Liver (tissue), 9 donors: Measurements from ENCODE around the gene RLIM. TPM values are rescaled to one million over a fixed set of nuclear protein-coding genes. Genes with fewer than 3 reads are reported as not detected.

ENCODE experiments used
- DNase-seq: peaks from one replicate; pipeline ENCODE4 v3.0.0-alpha.2; 2017; ENCODE audit warnings: low spot score
- H3K27ac ChIP-seq, 2 donors: one replicate each; pipeline ENCODE4 v1.7.0; 2013; ENCODE audit warnings: inconsistent platforms in 2 of 2, low read length in 2 of 2, control low read depth in 1 of 2, low read depth in 1 of 2, mild to moderate bottlenecking in 1 of 2
- H3K27me3 ChIP-seq, 4 donors: one replicate each; pipeline versions ENCODE4 v1.6.1 to v1.7.0; 2013; ENCODE audit warnings: low read length in 3 of 4, inconsistent platforms in 1 of 4, mild to moderate bottlenecking in 1 of 4, moderate library complexity in 1 of 4; ENCODE audit not compliant: control insufficient read depth in 4 of 4, insufficient read depth in 4 of 4
- H3K36me3 ChIP-seq, 4 donors: one replicate each; pipeline versions ENCODE4 v1.6.1 to v1.7.0; 2013; ENCODE audit warnings: low read length in 3 of 4, mild to moderate bottlenecking in 3 of 4, low read depth in 1 of 4, moderate library complexity in 1 of 4; ENCODE audit not compliant: control insufficient read depth in 4 of 4, insufficient read depth in 3 of 4
- H3K4me1 ChIP-seq, 4 donors: one replicate each; pipeline versions ENCODE4 v1.6.1 to v1.7.0; 2013; ENCODE audit warnings: low read length in 3 of 4, mild to moderate bottlenecking in 3 of 4, moderate library complexity in 1 of 4; ENCODE audit not compliant: control insufficient read depth in 4 of 4, insufficient read depth in 4 of 4
- H3K4me3 ChIP-seq, 3 donors: one replicate each; pipeline versions ENCODE4 v1.6.1 to v1.7.0; 2013; ENCODE audit warnings: low read length in 3 of 3, control low read depth in 1 of 3, low read depth in 1 of 3, mild to moderate bottlenecking in 1 of 3
- H3K9ac ChIP-seq, 2 donors: one replicate each; pipeline ENCODE4 v1.7.0; 2013; ENCODE audit warnings: low read length in 2 of 2, mild to moderate bottlenecking in 2 of 2, moderate library complexity in 2 of 2, control low read depth in 1 of 2, low read depth in 1 of 2
- H3K9me3 ChIP-seq, 4 donors: one replicate each; pipeline versions ENCODE4 v1.6.1 to v1.7.0; 2013; ENCODE audit warnings: low read length in 3 of 4; ENCODE audit not compliant: control insufficient read depth in 4 of 4
- EGR1 ChIP-seq, 2 donors: IDR thresholded peaks; 2 replicates each; pipeline ENCODE4 v1.6.1; 2016 to 2018; ENCODE audit warnings: antibody characterized with exemption in 2 of 2, low read depth in 2 of 2
- FOXA1 ChIP-seq: IDR thresholded peaks from 2 replicates; pipeline ENCODE4 v1.6.1; 2016; ENCODE audit warnings: antibody characterized with exemption
- FOXA2 ChIP-seq: IDR thresholded peaks from 2 replicates; pipeline ENCODE4 v1.6.1; 2016; ENCODE audit warnings: antibody characterized with exemption
- GABPA ChIP-seq, 2 donors: IDR thresholded peaks in 1 of 2; conservative IDR thresholded peaks in 1 of 2; 2 replicates each; pipeline ENCODE4 v1.6.1; 2016; ENCODE audit warnings: antibody characterized with exemption in 2 of 2, mild to moderate bottlenecking in 1 of 2, moderate library complexity in 1 of 2
- HNF4A ChIP-seq, 2 donors: conservative IDR thresholded peaks; 2 replicates each; pipeline ENCODE4 v1.6.1; 2016; ENCODE audit warnings: antibody characterized with exemption in 2 of 2, mild to moderate bottlenecking in 2 of 2
- HNF4G ChIP-seq: IDR thresholded peaks from 2 replicates; pipeline ENCODE4 v1.6.1; 2016; ENCODE audit warnings: antibody characterized with exemption
- JUND ChIP-seq, 2 donors: IDR thresholded peaks; 2 replicates each; pipeline ENCODE4 v1.6.1; 2016; ENCODE audit warnings: antibody characterized with exemption in 2 of 2
- NR2F2 ChIP-seq: IDR thresholded peaks from 2 replicates; pipeline ENCODE4 v1.6.1; 2016; ENCODE audit warnings: antibody characterized with exemption
- RAD21 ChIP-seq, 2 donors: IDR thresholded peaks; 2 replicates each; pipeline ENCODE4 v1.6.1; 2016; ENCODE audit warnings: antibody characterized with exemption in 2 of 2, mild to moderate bottlenecking in 2 of 2
- RXRA ChIP-seq, 2 donors: IDR thresholded peaks; 2 replicates each; pipeline ENCODE4 v1.6.1; 2017 to 2018; ENCODE audit warnings: antibody characterized with exemption in 2 of 2, mild to moderate bottlenecking in 1 of 2
- SP1 ChIP-seq: IDR thresholded peaks from 2 replicates; pipeline ENCODE4 v1.6.1; 2018; ENCODE audit warnings: antibody characterized with exemption, mild to moderate bottlenecking
- TAF1 ChIP-seq: conservative IDR thresholded peaks from 2 replicates; pipeline ENCODE4 v1.6.1; 2016; ENCODE audit warnings: antibody characterized with exemption, mild to moderate bottlenecking
- YY1 ChIP-seq: IDR thresholded peaks from 2 replicates; pipeline ENCODE4 v1.6.1; 2016; ENCODE audit warnings: antibody characterized with exemption, mild to moderate bottlenecking
- WGBS: extraction: QIAGEN DNeasy Blood & Tissue Kit; methylation state at CpG from one replicate; pipeline ENCODE4 v1.1.7; 2013; 5-methylcytosine and 5-hydroxymethylcytosine counted together
- polyA plus RNA-seq, 2 donors: library from polyadenylated mRNA; stranded (reverse) in 1 of 2; unstranded in 1 of 2; fragments of 200-250 nt in 1 of 2; fragments of >200 nt in 1 of 2; fragmentation: Nextera tagmentation in 1 of 2; extraction: Ambion mirVana in 1 of 2; gene quantifications; one replicate each; pipeline versions ENCODE4 v1.2.1 to v1.2.3, GENCODE V29; 2013 to 2015
- total RNA-seq, 2 donors: library from RNA; depleted of rRNA; stranded (reverse); fragments of >200 nt; gene quantifications; one replicate each; pipeline ENCODE4 v1.2.3, GENCODE V29; 2014
- TF ChIP-seq, protein P1 (sequence below): IDR thresholded peaks from 2 replicates; pipeline ENCODE4 v1.6.1; 2016; ENCODE audit warnings: antibody characterized with exemption
- TF ChIP-seq, protein P2 (sequence below): fragments of 150-350 bp; IDR thresholded peaks from 2 replicates; pipeline ENCODE4 v1.5.1; 2017; ENCODE audit warnings: improper control_type of control experiment, low read depth, low read length; ENCODE audit not compliant: missing input control
- TF ChIP-seq, protein P3 (sequence below): IDR thresholded peaks from 2 replicates; pipeline ENCODE4 v1.6.1; 2016; ENCODE audit warnings: antibody characterized with exemption
- TF ChIP-seq, protein P4 (sequence below): IDR thresholded peaks from 2 replicates; pipeline ENCODE4 v1.6.1; 2016; ENCODE audit warnings: antibody characterized with exemption
- TF ChIP-seq, protein P5 (sequence below): IDR thresholded peaks from 2 replicates; pipeline ENCODE4 v1.6.1; 2016; ENCODE audit warnings: antibody characterized with exemption, mild to moderate bottlenecking
- donor health status: healthy.
- donor health status: healthy.
- donor health status: healthy.
- donor health status: healthy.
- donor health status: healthy.

Gene RLIM
- total and polyA plus RNA-seq, 4 donors: 1.8 to 17.0 (median 9.8) TPM

DNA sequence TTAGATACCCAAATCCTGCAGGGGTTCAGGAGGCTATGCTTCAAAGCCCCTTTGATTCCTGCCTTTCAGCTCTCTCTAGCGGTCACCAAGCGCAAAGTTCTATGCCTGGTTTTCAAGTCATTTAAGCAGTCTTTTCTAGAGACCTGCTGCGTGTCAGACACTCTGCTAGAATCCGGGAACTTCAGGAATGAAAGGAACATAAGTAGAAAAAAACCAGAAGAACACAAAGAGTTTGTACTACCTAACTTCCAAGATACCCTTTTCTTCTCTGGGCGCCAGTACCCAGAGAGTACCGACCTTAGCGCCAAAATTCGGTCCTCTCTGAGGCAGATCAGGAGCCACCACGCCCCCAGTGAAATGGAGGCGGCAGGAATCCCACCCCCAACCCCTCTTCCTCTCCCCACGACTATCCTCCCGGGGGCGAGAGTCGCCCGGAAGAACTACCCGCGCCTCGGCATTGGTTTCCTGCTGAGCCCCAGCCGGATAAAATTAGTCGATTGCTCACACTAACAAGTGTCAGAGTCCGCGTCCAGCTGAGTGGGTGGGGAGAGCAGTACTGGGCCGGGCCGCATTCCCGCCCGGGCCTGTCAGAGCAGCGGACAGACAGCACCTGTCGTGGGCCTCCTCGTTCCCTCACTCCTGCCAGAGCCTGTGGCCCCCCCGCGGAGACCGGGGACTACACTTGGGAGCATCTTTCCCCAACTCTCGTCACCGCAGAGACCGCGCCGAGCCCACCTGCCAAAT is 78.8 kb downstream of the RLIM start:
- H3K9me3 ChIP-seq: no peaks in the 10 kb centered on the region
- H3K27ac ChIP-seq: peak overlapping the region; percentile 79 to 88
- H3K36me3 ChIP-seq: peaks cover 0 to 2% (median 0%) of the 10 kb centered on the region in 4 donors
- H3K27me3 ChIP-seq: no peaks in the 10 kb centered on the region
- peak overlapping the region; percentile 23 to 37 for H3K9ac ChIP-seq
- WGBS: under 1% methylated on average over 37 of the region's 37 CpGs
- H3K4me1 ChIP-seq: peaks cover 0 to 19% (median 11%) of the 10 kb centered on the region in 4 donors
- TF ChIP-seq YY1 (peak; percentile 28), HNF4A (conservative IDR thresholded peaks at IDR 0.05) (peak; percentile 34 to 55), EGR1 (IDR thresholded peaks at IDR 0.05; ENCODE audit: low read depth in 2 of 2) (peak in 1 of 2 donors; percentile 46), FOXA1 (no peak), RAD21 (IDR thresholded peaks at IDR 0.05) (peak; percentile 79 to 81), FOXA2 (no peak), JUND (IDR thresholded peaks at IDR 0.05) (no peak), GABPA (IDR thresholded peaks at IDR 0.05 in 1 of 2, conservative IDR thresholded peaks at IDR 0.05 in 1 of 2) (peak; percentile 17 to 60), RXRA (IDR thresholded peaks at IDR 0.05) (no peak), HNF4G (no peak), SP1 (peak; percentile 29), TAF1 (peak; percentile 58), NR2F2 (no peak)
- TF ChIP-seq, protein P1, sequence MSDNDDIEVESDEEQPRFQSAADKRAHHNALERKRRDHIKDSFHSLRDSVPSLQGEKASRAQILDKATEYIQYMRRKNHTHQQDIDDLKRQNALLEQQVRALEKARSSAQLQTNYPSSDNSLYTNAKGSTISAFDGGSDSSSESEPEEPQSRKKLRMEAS: no peak
- TF ChIP-seq, protein P2, sequence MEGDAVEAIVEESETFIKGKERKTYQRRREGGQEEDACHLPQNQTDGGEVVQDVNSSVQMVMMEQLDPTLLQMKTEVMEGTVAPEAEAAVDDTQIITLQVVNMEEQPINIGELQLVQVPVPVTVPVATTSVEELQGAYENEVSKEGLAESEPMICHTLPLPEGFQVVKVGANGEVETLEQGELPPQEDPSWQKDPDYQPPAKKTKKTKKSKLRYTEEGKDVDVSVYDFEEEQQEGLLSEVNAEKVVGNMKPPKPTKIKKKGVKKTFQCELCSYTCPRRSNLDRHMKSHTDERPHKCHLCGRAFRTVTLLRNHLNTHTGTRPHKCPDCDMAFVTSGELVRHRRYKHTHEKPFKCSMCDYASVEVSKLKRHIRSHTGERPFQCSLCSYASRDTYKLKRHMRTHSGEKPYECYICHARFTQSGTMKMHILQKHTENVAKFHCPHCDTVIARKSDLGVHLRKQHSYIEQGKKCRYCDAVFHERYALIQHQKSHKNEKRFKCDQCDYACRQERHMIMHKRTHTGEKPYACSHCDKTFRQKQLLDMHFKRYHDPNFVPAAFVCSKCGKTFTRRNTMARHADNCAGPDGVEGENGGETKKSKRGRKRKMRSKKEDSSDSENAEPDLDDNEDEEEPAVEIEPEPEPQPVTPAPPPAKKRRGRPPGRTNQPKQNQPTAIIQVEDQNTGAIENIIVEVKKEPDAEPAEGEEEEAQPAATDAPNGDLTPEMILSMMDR: peak; percentile 45
- TF ChIP-seq, protein P3, sequence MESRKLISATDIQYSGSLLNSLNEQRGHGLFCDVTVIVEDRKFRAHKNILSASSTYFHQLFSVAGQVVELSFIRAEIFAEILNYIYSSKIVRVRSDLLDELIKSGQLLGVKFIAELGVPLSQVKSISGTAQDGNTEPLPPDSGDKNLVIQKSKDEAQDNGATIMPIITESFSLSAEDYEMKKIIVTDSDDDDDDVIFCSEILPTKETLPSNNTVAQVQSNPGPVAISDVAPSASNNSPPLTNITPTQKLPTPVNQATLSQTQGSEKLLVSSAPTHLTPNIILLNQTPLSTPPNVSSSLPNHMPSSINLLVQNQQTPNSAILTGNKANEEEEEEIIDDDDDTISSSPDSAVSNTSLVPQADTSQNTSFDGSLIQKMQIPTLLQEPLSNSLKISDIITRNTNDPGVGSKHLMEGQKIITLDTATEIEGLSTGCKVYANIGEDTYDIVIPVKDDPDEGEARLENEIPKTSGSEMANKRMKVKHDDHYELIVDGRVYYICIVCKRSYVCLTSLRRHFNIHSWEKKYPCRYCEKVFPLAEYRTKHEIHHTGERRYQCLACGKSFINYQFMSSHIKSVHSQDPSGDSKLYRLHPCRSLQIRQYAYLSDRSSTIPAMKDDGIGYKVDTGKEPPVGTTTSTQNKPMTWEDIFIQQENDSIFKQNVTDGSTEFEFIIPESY: no peak
- TF ChIP-seq, protein P4, sequence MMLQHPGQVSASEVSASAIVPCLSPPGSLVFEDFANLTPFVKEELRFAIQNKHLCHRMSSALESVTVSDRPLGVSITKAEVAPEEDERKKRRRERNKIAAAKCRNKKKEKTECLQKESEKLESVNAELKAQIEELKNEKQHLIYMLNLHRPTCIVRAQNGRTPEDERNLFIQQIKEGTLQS: no peak
- TF ChIP-seq, protein P5, sequence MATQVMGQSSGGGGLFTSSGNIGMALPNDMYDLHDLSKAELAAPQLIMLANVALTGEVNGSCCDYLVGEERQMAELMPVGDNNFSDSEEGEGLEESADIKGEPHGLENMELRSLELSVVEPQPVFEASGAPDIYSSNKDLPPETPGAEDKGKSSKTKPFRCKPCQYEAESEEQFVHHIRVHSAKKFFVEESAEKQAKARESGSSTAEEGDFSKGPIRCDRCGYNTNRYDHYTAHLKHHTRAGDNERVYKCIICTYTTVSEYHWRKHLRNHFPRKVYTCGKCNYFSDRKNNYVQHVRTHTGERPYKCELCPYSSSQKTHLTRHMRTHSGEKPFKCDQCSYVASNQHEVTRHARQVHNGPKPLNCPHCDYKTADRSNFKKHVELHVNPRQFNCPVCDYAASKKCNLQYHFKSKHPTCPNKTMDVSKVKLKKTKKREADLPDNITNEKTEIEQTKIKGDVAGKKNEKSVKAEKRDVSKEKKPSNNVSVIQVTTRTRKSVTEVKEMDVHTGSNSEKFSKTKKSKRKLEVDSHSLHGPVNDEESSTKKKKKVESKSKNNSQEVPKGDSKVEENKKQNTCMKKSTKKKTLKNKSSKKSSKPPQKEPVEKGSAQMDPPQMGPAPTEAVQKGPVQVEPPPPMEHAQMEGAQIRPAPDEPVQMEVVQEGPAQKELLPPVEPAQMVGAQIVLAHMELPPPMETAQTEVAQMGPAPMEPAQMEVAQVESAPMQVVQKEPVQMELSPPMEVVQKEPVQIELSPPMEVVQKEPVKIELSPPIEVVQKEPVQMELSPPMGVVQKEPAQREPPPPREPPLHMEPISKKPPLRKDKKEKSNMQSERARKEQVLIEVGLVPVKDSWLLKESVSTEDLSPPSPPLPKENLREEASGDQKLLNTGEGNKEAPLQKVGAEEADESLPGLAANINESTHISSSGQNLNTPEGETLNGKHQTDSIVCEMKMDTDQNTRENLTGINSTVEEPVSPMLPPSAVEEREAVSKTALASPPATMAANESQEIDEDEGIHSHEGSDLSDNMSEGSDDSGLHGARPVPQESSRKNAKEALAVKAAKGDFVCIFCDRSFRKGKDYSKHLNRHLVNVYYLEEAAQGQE: no peak
- peak; percentile 44 for DNase-seq
- peak overlapping the region; percentile 59 to 66 (median 63) for H3K4me3 ChIP-seq

Other genes starting within 250 kb of the RLIM start
- 10 to 100 TPM; 10.0 to 24.1 TPM for gene SLC16A2, start 193.1 kb downstream of the RLIM start, total RNA-seq
- 10 to 100 TPM; 19.7 to 32.7 TPM for gene SLC16A2, start 193.1 kb downstream of the RLIM start, polyA plus RNA-seq